Suprapubic skin (tissue), 4 donors: ENCODE results near the gene TIGD4. TPM values are rescaled to one million over a fixed set of nuclear protein-coding genes. Genes with fewer than 3 reads are reported as not detected.
A peak's percentile ranks its signal among the peaks of the same experiment; 100 is the strongest.

Source experiments
- DNase-seq, 2 donors: peaks; one replicate each; pipeline ENCODE4 v3.0.0-alpha.2; 2019; ENCODE audit warnings: low spot score in 2 of 2
- H3K27ac ChIP-seq: fragments of 200-600 bp; sonication (generic); one replicate; pipeline ENCODE4 v1.5.1; 2019
- H3K27me3 ChIP-seq: fragments of 200-600 bp; sonication (generic); one replicate; pipeline ENCODE4 v1.5.1; 2019
- H3K36me3 ChIP-seq: fragments of 200-600 bp; sonication (generic); one replicate; pipeline ENCODE4 v1.5.1; 2019
- H3K4me1 ChIP-seq: fragments of 200-600 bp; sonication (generic); one replicate; pipeline ENCODE4 v1.5.1; 2019
- H3K4me3 ChIP-seq: fragments of 200-600 bp; sonication (generic); one replicate; pipeline ENCODE4 v1.5.1; 2019; ENCODE audit warnings: mild to moderate bottlenecking
- H3K9me3 ChIP-seq: fragments of 200-600 bp; sonication (generic); one replicate; pipeline ENCODE4 v1.5.1; 2019
- CTCF ChIP-seq, 2 donors: fragments of 200-600 bp in 1 of 2; fragments of 450-650 bp in 1 of 2; sonication (generic) in 1 of 2; IDR thresholded peaks; one replicate each; pipeline ENCODE4 v1.5.1; 2016 to 2019; ENCODE audit warnings: antibody characterized with exemption in 2 of 2, mild to moderate bottlenecking in 1 of 2, moderate library complexity in 1 of 2
- EP300 ChIP-seq: sonication (generic); formaldehyde crosslinking; IDR thresholded peaks from one replicate; pipeline ENCODE4 v1.6.1; 2017; ENCODE audit warnings: antibody characterized with exemption
- POLR2A ChIP-seq, 2 donors: fragments of 450-650 bp; IDR thresholded peaks; one replicate each; pipeline ENCODE4 v1.6.1; 2017; ENCODE audit warnings: antibody characterized with exemption in 2 of 2, mild to moderate bottlenecking in 2 of 2, moderate library complexity in 2 of 2
- POLR2AphosphoS5 ChIP-seq, 3 donors: sonication (generic); formaldehyde crosslinking; IDR thresholded peaks; one replicate each; pipeline ENCODE4 v1.6.1; 2017; ENCODE audit warnings: antibody characterized with exemption in 3 of 3
- WGBS: methylation state at CpG from one replicate; pipeline ENCODE4 v1.1.5; 2018; 5-methylcytosine and 5-hydroxymethylcytosine counted together
- total RNA-seq, 4 donors: library from RNA; depleted of rRNA; stranded (reverse); fragments of >200 nt; gene quantifications; one replicate each; pipeline ENCODE4 v1.1.0, GENCODE V29; 2016

The TIGD4 gene
- total RNA-seq, 4 donors from 2014 or later = 0.24 to 0.59 TPM; not detected in 2

- TF ChIP-seq POLR2AphosphoS5 (IDR thresholded peaks at IDR 0.05) (no peak), CTCF (IDR thresholded peaks at IDR 0.05) (no peak), EP300 (no peak), POLR2A (IDR thresholded peaks at IDR 0.05) (no peak)
- H3K27me3 ChIP-seq = peaks cover 3% of the 10 kb centered on the region
- no peak overlapping the region for H3K27ac ChIP-seq
- DNase-seq = no peak
- H3K4me1 ChIP-seq = no peaks in the 10 kb centered on the region
- WGBS = 49% methylated on average over 2 of the region's 2 CpGs
- no peaks in the 10 kb centered on the region for H3K9me3 ChIP-seq
- H3K36me3 ChIP-seq = no peaks in the 10 kb centered on the region
- no peak overlapping the region for H3K4me3 ChIP-seq
Measured at GRCh38 chr4:152747444-152747843, 32.1 kb downstream of the TIGD4 start.

- no peaks in the 10 kb centered on the region for H3K4me1 ChIP-seq
- TF ChIP-seq CTCF (IDR thresholded peaks at IDR 0.05) (no peak), POLR2AphosphoS5 (IDR thresholded peaks at IDR 0.05) (no peak), EP300 (no peak), POLR2A (IDR thresholded peaks at IDR 0.05) (no peak)
Measured at GRCh38 chr4:152738827-152739226, 40.7 kb downstream of the TIGD4 start.

GRCh38 chr4:152735906-152736305 is 43.6 kb downstream of the TIGD4 start:
- H3K27ac ChIP-seq = no peak overlapping the region
- no peaks in the 10 kb centered on the region for H3K4me1 ChIP-seq
- DNase-seq = no peak
- H3K9me3 ChIP-seq = no peaks in the 10 kb centered on the region
- no peaks in the 10 kb centered on the region for H3K36me3 ChIP-seq
- no peaks in the 10 kb centered on the region for H3K27me3 ChIP-seq
- TF ChIP-seq POLR2A (IDR thresholded peaks at IDR 0.05) (no peak), CTCF (IDR thresholded peaks at IDR 0.05) (no peak), EP300 (no peak), POLR2AphosphoS5 (IDR thresholded peaks at IDR 0.05) (no peak)
- H3K4me3 ChIP-seq = no peak overlapping the region
- WGBS = 79% methylated on average over 3 of the region's 3 CpGs

More at GRCh38 chr4:152738827-152739226, 40.7 kb downstream of the TIGD4 start:
- Histone ChIP-seq H3K36me3 (no peaks in the 10 kb centered on the region), H3K27ac (no peak overlapping the region), H3K9me3 (no peaks in the 10 kb centered on the region), H3K27me3 (no peaks in the 10 kb centered on the region), H3K4me3 (no peak overlapping the region)
- no peak for DNase-seq
- 56% methylated on average over 3 of the region's 3 CpGs for WGBS

- Histone ChIP-seq H3K27me3 (no peaks in the 10 kb centered on the region), H3K9me3 (no peaks in the 10 kb centered on the region), H3K27ac (no peak overlapping the region), H3K4me1 (no peaks in the 10 kb centered on the region), H3K36me3 (no peaks in the 10 kb centered on the region), H3K4me3 (no peak overlapping the region)
- TF ChIP-seq EP300 (no peak), CTCF (IDR thresholded peaks at IDR 0.05) (peak; percentile 42 to 56)
- 3% methylated on average over 2 of the region's 2 CpGs for WGBS
- no peak for DNase-seq
Measured at GRCh38 chr4:152735396-152735859, 44.1 kb downstream of the TIGD4 start.

GRCh38 chr4:152734699-152735050 is 44.9 kb downstream of the TIGD4 start:
- Histone ChIP-seq H3K36me3 (no peaks in the 10 kb centered on the region), H3K27ac (no peak overlapping the region), H3K27me3 (no peaks in the 10 kb centered on the region), H3K9me3 (no peaks in the 10 kb centered on the region), H3K4me1 (no peaks in the 10 kb centered on the region), H3K4me3 (no peak overlapping the region)
- no peak for DNase-seq
- TF ChIP-seq POLR2AphosphoS5 (IDR thresholded peaks at IDR 0.05) (no peak), POLR2A (IDR thresholded peaks at IDR 0.05) (no peak), EP300 (no peak), CTCF (IDR thresholded peaks at IDR 0.05) (no peak)
- 56% methylated on average over 3 of the region's 3 CpGs for WGBS
